Left cardiac atrium (tissue), 4 donors: ENCODE measurements around the gene ZNF99. TPM values are rescaled to one million over a fixed set of nuclear protein-coding genes. Genes with fewer than 3 reads are reported as not detected.
"Not testable (repeated sequence)": the region's sequence is repeated elsewhere in the genome, so short reads cannot be mapped to it uniquely, and the experiment has no call there.

ENCODE experiments used
- ATAC-seq, 2 donors: fragments of 200-7000 bp; cut with Tn5 transposase; one replicate each; pipeline ENCODE4 v1.9.1; 2020; ENCODE audit warnings: mild to moderate bottlenecking in 2 of 2, moderate library complexity in 2 of 2
- DNase-seq: peaks from one replicate; pipeline ENCODE4 v3.0.0-alpha.2; 2020
- intact Hi-C, 2 donors: fragments of 100-400 bp; cut with DNase I; formaldehyde crosslinking; loops; one replicate each; pipeline versions ENCODE4 v1.14.1 to v1.15.1; 2022 to 2023
- long read RNA-seq: library from polyadenylated mRNA; unstranded; transcript quantifications from one replicate; pipeline ENCODE4 v2.0.0, GENCODE V29; 2021
- total RNA-seq, 2 donors: library from RNA; stranded (reverse); fragmentation: NEBNext Ultra II Directional; extraction: Animal tissue kit (Norgen Biotek cat#: 25700); gene quantifications; one replicate each; pipeline ENCODE4 v1.2.1, GENCODE V29; 2021
- donor health status: DM: no; HTN: yes; CAD: no.
- donor health status: DM: no; HTN: yes; CAD: no; lungs with severe emphysema.
- donor health status: DM: yes; HTN: yes; CAD: no.
- donor health status: Dilated cardiomyopathy.

The ZNF99 gene
- under 1 TPM; 0.15 to 0.18 TPM for total RNA-seq
- long read RNA-seq = 0 reads

- intact Hi-C loops = no loop called here
- ATAC-seq (peak; percentile 98 to 100), DNase-seq (peak; percentile 87)
These were observed at the start of gene ZNF99 for GRCh38 chr19:22783651-22784410. ZNF99 (minus strand) TSS chr19:22784151; CDS start chr19:22784016, 135 bp downstream.

DNA sequence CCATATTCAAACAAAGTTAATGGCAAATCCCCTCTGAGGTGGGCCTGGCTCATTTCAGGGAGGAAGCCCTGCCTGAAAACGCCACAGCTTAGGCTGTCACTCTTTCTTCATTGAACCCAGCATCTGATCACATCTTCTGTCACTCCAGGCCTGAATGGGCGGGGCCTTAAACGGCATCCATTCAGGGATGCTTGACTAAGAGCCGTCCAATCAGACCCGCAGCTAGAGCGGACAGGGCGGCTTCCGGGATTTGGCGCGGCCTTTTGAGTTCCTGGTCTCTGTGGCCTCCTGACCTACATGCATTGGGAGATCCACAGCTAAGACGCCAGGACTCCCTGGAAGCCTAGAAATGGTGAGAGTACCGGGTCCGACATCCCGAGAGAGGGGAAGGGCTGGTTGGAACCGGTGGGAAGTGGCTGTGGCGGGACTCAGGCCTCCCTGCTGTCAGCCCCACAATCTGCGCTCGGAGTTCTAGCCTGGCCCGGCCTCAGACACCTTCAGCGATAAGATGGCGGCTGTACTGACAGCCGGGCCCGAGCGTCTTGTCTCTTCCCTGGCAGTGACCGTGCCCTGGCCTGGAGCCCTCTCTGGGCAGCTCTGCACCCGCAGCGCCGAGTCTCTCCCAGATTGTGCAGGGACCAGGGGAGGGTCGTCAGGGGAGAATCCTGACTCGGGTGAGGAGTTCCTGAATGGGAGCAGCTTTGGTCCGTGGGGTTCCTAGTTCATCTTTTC lies 48.2 kb upstream of the ZNF99 start, which contains the start of gene ZNF723:
ZNF723 (plus strand) TSS at position 261 of the 732 bp plus-strand sequence; CDS start at position 350, 89 bp downstream.
- intact Hi-C loops = no loop called here
- DNase-seq = peak; percentile 26
- no peak for ATAC-seq

- DNase-seq (no peak), ATAC-seq (no peak)
- intact Hi-C loops = no loop called here
These were observed 47.3 kb upstream of the ZNF99 start for GRCh38 chr19:22831211-22831610.

DNA sequence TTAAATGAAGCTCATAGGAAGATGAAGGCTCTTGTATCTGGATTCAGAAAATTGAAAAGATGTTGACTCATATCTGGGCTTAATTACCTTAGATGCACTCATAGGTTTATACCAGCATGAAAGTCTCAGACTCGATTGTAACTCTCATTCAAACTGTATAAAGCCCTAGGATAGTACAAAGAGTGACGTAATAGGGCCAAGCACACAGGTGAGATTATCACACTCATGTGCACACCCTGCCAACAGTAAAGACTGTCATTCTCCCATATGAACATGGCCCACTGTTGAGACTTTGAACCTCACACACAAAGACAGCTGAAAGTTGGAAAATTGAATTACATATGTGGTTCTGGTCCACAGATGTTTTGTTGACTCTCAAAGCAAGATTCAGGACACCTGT lies 30.2 kb upstream of the ZNF99 start:
- ATAC-seq (no peak), DNase-seq (no peak)
- intact Hi-C loops = no loop called here

DNA sequence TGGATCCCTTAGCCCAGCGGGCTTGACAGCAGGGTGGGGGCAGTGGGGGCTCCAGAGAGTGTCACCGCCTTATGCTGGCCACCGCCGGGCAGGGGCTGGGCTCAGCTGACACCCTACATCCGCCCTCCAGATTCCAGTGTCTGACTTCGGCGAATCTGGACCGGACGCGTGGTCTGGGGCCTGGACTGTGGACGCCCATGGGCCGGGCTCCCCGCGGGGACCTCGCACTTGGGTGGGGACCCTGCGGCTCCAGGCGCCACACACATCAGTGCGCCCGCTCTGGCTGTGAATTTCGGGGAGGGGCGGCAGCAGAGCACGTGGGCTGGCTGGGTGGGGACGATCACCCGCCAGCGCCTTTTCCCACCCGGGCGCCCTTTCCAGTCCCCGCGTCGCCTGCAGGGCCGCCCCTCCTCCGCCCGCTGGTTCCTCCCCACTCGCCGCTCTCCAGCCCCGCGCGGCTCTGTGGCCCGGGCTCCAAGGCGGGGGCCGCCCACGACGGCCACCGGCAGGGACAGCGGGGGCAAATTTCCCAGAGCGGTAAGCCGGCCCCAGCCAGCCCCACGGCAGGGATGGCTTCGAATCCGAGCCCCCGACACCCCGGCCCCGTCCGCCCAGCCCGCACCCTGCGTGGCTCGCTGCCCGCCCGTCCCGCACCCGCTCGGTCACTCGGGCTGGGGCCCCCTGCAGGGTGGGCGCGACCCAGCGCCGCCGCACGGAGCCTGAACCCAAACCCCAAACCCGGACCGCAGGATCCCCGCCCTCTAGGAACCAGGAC lies 23.3 kb upstream of the ZNF99 start:
- ATAC-seq = peak in 1 of 2 donors; percentile 44
- peak; percentile 28 for DNase-seq
- intact Hi-C loops = no loop called here

DNA sequence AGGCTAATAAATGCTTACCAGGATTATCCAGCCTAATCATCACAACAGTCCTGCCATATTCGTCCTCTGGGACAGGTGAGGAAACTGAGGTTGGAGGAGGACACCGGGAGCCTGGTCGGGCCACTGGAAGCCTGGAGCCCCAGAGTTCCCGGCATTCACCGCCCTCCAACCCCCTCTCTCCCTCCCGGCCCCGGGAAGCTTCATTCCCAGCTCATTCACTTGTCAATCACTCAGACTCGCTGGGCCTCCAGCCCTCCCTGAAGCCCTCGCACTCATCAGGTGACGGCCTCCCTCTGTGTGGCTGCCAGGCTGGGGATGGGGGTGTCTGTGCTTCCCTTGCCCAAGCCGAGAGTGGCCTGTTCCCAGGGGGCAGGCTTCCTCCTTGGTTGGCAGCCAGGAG lies 22.5 kb upstream of the ZNF99 start:
- intact Hi-C loops = no loop called here
- no peak for ATAC-seq
- no peak for DNase-seq

- no peak for ATAC-seq
These were observed 13.1 kb upstream of the ZNF99 start for GRCh38 chr19:22797040-22797439.

DNA sequence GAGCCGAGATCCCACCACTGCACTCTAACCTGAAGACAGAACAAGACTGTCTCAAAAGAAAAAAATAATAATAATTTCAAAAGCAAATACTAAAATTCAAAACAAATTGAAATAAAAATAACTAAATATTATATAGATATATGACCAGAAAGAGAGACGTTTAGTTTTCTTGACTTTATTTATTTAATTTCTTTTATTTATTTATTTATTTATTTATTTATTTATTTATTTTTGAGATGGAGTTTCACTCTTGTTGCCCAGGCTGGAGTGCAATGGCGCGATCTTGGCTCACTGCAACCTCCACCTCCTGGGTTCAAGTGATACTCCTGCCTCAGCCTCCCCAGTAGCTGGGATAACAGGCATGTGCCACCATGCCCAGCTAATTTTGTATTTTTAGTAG lies 8.9 kb upstream of the ZNF99 start:
- intact Hi-C loops, DNase-seq, ATAC-seq: not testable (repeated sequence)

More at GRCh38 chr19:22797040-22797439, 13.1 kb upstream of the ZNF99 start:
- intact Hi-C loops = no loop called here
- DNase-seq = no peak

DNA sequence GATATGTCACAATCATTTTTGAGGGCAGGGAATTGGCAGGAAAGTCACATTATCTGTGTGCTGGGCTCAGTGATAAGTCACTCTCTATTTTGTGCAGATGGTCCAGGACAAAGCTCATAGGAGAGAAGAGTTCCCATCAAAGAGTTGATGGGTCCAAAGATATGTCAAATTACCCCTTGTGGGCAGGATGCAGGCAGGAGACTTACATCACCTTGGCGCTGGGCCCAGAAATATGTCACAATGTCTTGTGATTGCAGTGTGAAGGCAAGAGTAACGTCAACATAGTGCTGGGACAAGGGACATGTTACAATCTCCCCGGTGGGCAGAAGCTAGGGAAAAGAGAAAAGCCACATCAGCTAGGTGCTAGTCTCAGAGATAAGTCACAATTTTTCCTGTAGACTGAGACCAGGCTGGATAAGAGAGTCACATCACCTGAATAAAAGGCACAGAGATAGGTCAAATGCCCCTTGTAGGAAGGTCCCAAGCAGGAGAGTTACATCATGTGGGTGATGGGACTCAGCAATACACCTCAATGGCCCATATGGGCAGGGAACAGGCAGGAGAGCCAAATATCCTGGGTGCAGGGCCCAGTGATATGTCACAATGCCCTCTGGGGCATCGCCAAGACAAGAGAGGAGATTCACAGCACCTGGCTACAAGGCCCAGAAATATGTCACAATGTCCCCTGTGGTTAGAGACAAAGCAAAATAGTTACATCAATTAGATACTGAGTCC lies 47.9 kb downstream of the ZNF99 start:
- ATAC-seq = no peak

DNA sequence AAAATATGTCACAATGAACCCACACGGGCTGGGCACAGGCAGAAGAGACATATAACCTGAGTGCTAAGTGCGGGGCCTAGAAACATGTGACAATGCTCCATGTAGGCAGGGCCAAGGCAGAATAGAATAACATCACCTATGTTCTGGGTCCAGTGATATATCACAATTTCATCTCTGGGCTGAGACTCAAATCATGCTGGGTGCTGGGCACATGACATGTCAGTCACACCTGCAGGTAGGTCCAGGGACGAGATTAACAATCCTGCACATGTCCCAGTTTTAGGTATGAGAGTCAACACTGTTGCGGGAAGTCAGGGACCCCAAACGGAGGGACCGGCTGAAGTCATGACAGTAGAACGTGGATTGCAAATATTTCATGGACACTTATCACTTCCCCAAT lies 50.3 kb downstream of the ZNF99 start:
- DNase-seq (no peak), ATAC-seq (no peak)
- intact Hi-C loops = no loop called here

More for the DNA sequence above, 47.9 kb downstream of the ZNF99 start:
- intact Hi-C loops = no loop called here
- DNase-seq = no peak

GRCh38 chr19:22728214-22728613 lies 55.7 kb downstream of the ZNF99 start:
- intact Hi-C loops, DNase-seq, ATAC-seq: not testable (repeated sequence)

- intact Hi-C loops, ATAC-seq, DNase-seq: not testable (repeated sequence)
These were observed 62.4 kb downstream of the ZNF99 start for GRCh38 chr19:22721533-22721932.

DNA sequence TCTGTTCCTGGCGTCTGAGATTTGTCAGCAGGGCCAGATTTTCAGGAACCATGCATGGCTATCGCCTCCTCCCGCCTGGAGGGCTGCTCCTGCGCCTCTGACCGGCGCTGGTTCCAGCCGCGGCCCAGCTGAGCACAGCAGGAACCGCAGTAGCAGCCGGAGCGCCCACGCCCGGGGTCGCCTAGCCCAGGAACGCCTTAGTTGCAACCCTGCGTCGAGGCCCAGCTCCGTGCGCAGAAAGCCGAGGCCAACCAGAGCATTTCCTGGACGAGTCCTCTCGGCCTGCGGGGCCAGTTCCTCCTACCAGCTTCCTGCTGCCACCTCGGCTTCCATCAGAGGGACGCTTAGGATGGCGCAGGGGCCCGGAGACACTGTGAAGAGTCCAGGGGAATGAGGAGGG lies 75.0 kb downstream of the ZNF99 start:
- ATAC-seq = no peak
- intact Hi-C loops = no loop called here
- no peak for DNase-seq

DNA sequence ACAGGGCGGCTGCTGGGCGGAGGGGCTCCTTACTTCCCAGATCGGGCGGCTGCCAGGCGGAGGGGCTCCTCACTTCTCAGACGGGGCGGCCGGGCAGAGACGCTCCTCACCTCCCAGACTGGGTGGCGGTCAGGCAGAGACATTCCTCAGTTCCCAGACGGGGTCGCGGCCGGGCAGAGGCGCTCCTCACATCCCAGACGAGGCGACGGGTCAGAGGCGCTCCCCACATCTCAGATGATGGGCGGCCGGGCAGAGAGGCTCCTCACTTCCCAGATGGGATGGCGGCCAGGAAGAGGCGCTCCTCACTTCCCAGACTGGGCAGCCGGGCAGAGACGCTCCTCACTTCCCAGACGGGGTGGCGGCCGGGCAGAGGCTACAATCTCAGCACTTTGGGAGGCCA lies 80.9 kb downstream of the ZNF99 start:
- intact Hi-C loops, DNase-seq: not testable (repeated sequence)

GRCh38 chr19:22702661-22703060 lies 81.3 kb downstream of the ZNF99 start:
- DNase-seq, intact Hi-C loops, ATAC-seq: not testable (repeated sequence)

More for the DNA sequence above, 80.9 kb downstream of the ZNF99 start:
- not testable (repeated sequence) for ATAC-seq
